HL-60 (cell line): Measurements from ENCODE around the gene ARG1.

Experiments used
- POLR2AphosphoS5 ChIP-seq: IDR thresholded peaks from 2 replicates; pipeline ENCODE4 v1.6.1; 2012; ENCODE audit warnings: low read depth
- TF ChIP-seq, protein P1 (sequence below): IDR thresholded peaks from one replicate; pipeline ENCODE4 v1.5.1; 2011; ENCODE audit warnings: low read length, control low read depth, inconsistent platforms; ENCODE audit not compliant: insufficient read depth
- TF ChIP-seq, protein P2 (sequence below): IDR thresholded peaks from 2 replicates; pipeline ENCODE4 v1.6.1; 2012; ENCODE audit warnings: low read depth; ENCODE audit not compliant: insufficient replicate concordance

DNA sequence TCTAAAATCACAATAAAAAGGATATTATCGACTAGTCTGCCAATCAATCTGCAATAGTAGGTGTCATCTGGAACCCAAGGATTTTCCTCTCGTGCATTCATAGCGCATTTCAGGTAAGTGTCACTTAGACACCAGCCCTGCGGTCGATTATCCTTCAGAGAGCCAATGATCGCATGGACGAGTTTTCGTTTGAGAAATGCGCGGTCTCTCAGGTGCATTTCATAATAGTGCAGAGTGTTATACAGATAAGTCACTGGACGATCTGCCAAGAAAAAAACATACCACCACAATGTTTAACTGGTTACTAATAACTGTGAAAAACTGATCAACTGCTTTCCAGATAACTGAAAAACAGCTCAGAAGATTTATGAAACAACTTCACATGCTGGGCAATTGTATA, 21.0 kb downstream of the ARG1 start:
- TF ChIP-seq, protein P1, sequence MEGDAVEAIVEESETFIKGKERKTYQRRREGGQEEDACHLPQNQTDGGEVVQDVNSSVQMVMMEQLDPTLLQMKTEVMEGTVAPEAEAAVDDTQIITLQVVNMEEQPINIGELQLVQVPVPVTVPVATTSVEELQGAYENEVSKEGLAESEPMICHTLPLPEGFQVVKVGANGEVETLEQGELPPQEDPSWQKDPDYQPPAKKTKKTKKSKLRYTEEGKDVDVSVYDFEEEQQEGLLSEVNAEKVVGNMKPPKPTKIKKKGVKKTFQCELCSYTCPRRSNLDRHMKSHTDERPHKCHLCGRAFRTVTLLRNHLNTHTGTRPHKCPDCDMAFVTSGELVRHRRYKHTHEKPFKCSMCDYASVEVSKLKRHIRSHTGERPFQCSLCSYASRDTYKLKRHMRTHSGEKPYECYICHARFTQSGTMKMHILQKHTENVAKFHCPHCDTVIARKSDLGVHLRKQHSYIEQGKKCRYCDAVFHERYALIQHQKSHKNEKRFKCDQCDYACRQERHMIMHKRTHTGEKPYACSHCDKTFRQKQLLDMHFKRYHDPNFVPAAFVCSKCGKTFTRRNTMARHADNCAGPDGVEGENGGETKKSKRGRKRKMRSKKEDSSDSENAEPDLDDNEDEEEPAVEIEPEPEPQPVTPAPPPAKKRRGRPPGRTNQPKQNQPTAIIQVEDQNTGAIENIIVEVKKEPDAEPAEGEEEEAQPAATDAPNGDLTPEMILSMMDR: no peak
- no peak for TF ChIP-seq POLR2AphosphoS5
- TF ChIP-seq, protein P2, sequence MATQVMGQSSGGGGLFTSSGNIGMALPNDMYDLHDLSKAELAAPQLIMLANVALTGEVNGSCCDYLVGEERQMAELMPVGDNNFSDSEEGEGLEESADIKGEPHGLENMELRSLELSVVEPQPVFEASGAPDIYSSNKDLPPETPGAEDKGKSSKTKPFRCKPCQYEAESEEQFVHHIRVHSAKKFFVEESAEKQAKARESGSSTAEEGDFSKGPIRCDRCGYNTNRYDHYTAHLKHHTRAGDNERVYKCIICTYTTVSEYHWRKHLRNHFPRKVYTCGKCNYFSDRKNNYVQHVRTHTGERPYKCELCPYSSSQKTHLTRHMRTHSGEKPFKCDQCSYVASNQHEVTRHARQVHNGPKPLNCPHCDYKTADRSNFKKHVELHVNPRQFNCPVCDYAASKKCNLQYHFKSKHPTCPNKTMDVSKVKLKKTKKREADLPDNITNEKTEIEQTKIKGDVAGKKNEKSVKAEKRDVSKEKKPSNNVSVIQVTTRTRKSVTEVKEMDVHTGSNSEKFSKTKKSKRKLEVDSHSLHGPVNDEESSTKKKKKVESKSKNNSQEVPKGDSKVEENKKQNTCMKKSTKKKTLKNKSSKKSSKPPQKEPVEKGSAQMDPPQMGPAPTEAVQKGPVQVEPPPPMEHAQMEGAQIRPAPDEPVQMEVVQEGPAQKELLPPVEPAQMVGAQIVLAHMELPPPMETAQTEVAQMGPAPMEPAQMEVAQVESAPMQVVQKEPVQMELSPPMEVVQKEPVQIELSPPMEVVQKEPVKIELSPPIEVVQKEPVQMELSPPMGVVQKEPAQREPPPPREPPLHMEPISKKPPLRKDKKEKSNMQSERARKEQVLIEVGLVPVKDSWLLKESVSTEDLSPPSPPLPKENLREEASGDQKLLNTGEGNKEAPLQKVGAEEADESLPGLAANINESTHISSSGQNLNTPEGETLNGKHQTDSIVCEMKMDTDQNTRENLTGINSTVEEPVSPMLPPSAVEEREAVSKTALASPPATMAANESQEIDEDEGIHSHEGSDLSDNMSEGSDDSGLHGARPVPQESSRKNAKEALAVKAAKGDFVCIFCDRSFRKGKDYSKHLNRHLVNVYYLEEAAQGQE: no peak
